IPS-18a (cell line): Measurements from ENCODE around the gene MLLT3.

Source experiments
- H3K27ac ChIP-seq: one replicate; pipeline ENCODE4 v1.5.1; 2013; ENCODE audit warnings: low read length
- H3K27me3 ChIP-seq: one replicate; pipeline ENCODE4 v1.6.1; 2013; ENCODE audit warnings: mild to moderate bottlenecking, low read length; ENCODE audit not compliant: control insufficient read depth, insufficient read depth
- H3K36me3 ChIP-seq: one replicate; pipeline ENCODE4 v1.6.1; 2013; ENCODE audit warnings: low read depth, low read length; ENCODE audit not compliant: control insufficient read depth
- H3K4me1 ChIP-seq: one replicate; pipeline ENCODE4 v1.6.1; 2013; ENCODE audit warnings: low read depth, low read length; ENCODE audit not compliant: control insufficient read depth
- H3K4me3 ChIP-seq: one replicate; pipeline ENCODE4 v1.5.1; 2013; ENCODE audit warnings: low read length
- H3K9ac ChIP-seq: one replicate; pipeline ENCODE4 v1.6.1; 2013; ENCODE audit warnings: mild to moderate bottlenecking, low read length, moderate library complexity
- H3K9me3 ChIP-seq: one replicate; pipeline ENCODE4 v1.6.1; 2013; ENCODE audit warnings: low read depth, low read length; ENCODE audit not compliant: control insufficient read depth

MLLT3 gene

DNA sequence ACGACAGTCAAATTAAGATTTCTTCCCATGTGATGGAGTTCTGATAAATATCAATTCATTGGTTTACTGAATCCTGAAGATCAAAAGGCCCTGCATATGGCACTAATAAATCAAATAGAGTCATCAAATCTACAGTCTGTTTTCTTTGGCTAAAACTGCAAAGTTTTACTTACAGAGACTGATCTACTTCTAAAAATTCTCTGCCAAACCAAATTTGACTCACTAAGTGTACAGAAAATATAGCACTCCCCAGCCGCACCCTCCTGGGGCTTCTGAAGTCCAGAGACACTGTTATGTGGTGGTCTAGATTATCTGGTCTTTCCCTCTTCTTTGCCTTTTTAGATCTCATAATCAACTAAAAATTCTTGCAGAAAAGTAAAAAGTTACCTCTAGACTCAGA, 237.7 kb downstream of the MLLT3 start:
- Histone ChIP-seq H3K4me1 (peaks cover 8% of the 10 kb centered on the region), H3K9me3 (no peaks in the 10 kb centered on the region)

DNA sequence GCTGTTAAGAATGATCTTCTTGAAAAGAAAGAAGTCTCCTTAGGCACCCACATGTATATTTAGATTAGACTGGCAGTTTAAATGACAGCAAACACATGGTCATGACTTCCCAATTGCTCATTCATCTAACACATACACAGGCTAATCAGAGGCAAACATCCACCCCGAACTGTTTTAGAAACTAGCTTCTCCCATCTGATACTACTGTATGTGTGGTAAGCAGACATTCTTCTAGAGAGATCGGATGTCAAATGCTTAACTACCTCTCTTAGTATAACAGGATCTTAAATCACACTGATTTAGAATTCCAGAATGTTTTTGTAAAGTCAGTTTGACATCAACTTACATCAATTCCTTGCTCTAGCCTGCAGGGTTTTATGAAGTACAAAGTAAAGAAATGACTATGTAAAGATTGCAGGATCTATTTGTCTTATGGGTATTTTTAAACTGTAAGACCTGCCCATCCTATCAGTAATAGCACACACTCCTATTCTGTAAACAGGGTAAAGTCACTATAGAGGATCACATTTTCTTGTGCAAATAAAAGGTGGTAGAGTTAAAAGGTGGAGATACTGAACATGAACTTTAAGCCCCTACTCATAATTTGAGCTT, 239.7 kb downstream of the MLLT3 start:
- H3K36me3 ChIP-seq = no peaks in the 10 kb centered on the region
- H3K27me3 ChIP-seq = no peaks in the 10 kb centered on the region
- no peak overlapping the region for H3K9ac ChIP-seq
- no peak overlapping the region for H3K4me3 ChIP-seq
- peaks cover 8% of the 10 kb centered on the region for H3K4me1 ChIP-seq
- no peaks in the 10 kb centered on the region for H3K9me3 ChIP-seq
- H3K27ac ChIP-seq = no peak overlapping the region

More for the DNA sequence above, 237.7 kb downstream of the MLLT3 start:
- H3K9ac ChIP-seq = no peak overlapping the region
- no peaks in the 10 kb centered on the region for H3K27me3 ChIP-seq
- no peak overlapping the region for H3K27ac ChIP-seq
- no peak overlapping the region for H3K4me3 ChIP-seq
- no peaks in the 10 kb centered on the region for H3K36me3 ChIP-seq

DNA sequence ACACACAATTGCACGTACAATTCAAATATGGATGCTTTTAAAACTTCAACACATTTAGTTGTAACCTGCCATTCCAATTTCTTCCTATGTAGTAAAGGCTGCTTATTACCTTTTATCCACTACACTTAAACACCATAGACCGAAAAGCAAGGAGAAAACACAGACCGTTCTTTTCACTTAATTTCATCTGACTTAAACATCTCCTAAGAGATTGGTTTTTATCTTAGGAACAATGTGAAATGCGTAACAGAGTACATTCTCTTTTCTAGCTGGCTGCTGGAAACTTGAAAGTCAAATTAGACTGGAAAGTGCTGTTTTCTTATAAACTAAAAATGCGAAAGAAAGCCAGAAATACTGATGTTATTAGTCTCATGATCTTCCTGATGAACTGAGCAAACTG, 241.8 kb downstream of the MLLT3 start:
- no peaks in the 10 kb centered on the region for H3K36me3 ChIP-seq
- peaks cover 8% of the 10 kb centered on the region for H3K4me1 ChIP-seq
- H3K27me3 ChIP-seq = no peaks in the 10 kb centered on the region
- H3K9ac ChIP-seq = no peak overlapping the region
- H3K27ac ChIP-seq = no peak overlapping the region
- H3K4me3 ChIP-seq = no peak overlapping the region
- no peaks in the 10 kb centered on the region for H3K9me3 ChIP-seq

DNA sequence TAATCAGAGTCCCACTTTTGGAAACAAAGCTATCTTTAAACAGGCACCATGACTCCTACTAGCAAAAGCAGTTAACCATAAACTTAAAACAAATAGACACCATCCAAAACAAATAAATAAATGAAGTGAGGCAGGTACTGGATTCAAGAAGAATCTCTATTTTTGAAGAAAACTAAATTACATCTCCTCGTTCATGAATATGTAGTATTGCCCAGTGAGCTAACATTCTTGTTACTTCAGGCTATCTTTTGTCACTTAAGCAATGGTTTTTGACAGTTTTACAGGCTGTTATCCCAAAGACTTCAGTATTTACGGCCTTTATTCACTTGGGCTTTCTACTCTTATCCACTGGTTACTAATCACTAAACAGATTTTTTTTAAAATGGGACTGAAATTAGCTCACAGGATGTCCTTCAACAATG, 242.5 kb downstream of the MLLT3 start:
- Histone ChIP-seq H3K9ac (no peak overlapping the region), H3K4me1 (peaks cover 8% of the 10 kb centered on the region), H3K9me3 (no peaks in the 10 kb centered on the region), H3K27ac (no peak overlapping the region), H3K36me3 (no peaks in the 10 kb centered on the region), H3K27me3 (no peaks in the 10 kb centered on the region), H3K4me3 (no peak overlapping the region)

DNA sequence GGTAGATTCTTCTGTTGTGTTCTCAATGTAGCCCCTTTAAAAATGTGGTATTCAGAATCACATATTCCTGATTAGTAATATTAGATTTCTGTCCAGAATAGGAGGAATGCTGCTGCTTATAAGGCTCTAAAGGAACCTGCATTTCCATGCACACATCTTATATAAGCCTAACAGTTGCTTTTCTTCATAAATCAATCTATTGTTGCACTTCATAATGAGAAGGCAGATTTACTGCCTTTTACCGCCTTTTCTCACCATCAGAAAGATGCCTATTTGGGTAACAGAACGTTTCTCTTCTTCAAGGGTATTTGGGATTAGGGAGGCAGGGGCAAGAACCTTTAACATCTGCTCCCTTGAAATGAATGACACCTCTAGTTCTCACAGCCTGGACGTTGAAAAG, 243.4 kb downstream of the MLLT3 start:
- Histone ChIP-seq H3K27ac (no peak overlapping the region), H3K4me1 (peaks cover 8% of the 10 kb centered on the region), H3K4me3 (no peak overlapping the region), H3K9ac (no peak overlapping the region), H3K36me3 (no peaks in the 10 kb centered on the region), H3K27me3 (no peaks in the 10 kb centered on the region), H3K9me3 (no peaks in the 10 kb centered on the region)

DNA sequence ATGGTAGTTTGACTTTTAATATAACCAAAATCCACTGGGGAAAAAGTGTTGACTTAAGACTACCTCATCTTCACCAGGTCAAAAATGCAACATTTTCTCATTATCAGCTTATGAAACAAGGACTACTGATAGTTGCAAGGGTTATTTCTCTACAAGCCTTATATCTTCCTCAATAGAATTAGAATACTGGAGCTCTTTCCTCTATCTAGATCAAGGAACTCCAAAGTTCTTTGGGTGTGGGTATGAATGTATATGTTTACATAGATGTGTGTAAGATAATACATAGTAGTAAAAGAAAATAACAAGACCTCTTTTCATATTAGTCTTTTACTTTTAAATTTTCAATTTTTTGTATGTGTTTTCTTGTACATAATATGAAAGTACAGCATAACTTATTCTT, 244.5 kb downstream of the MLLT3 start:
- H3K27me3 ChIP-seq = no peaks in the 10 kb centered on the region
- peaks cover 6% of the 10 kb centered on the region for H3K4me1 ChIP-seq
- no peak overlapping the region for H3K4me3 ChIP-seq
- no peak overlapping the region for H3K27ac ChIP-seq
- H3K9ac ChIP-seq = no peak overlapping the region
- H3K9me3 ChIP-seq = no peaks in the 10 kb centered on the region
- no peaks in the 10 kb centered on the region for H3K36me3 ChIP-seq

DNA sequence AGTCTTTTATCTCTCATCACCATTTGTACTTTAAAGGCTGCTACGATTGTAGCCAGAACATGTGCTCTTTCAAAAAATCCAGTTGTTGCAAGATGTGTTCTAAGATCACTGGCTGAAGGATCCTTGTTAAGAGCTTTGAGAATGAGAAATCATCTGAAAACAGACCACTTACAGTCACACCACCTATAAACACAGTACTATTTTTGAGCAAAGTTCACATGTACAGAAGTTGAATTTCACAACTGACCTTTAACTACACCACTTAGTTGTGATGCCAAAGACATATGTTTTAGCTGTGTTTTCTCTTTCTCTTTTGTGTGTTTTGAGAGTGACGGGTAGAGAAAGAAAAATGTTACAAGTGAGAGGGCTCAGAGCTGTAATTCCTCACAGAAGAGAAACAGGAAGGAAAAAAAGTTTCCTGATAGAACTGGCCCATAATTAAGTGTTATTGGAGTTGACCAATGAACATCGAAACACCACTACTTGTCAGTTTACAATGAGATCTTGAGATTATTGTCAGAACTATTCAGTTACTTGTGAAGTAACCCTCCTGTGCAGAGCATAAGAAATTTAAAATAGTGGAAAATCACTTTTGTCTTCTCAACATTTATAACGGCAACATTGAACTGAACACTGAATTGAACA, 245.4 kb downstream of the MLLT3 start:
- H3K4me3 ChIP-seq = no peak overlapping the region
- no peaks in the 10 kb centered on the region for H3K4me1 ChIP-seq
- no peaks in the 10 kb centered on the region for H3K36me3 ChIP-seq
- no peaks in the 10 kb centered on the region for H3K27me3 ChIP-seq
- H3K27ac ChIP-seq = no peak overlapping the region
- no peaks in the 10 kb centered on the region for H3K9me3 ChIP-seq
- no peak overlapping the region for H3K9ac ChIP-seq

DNA sequence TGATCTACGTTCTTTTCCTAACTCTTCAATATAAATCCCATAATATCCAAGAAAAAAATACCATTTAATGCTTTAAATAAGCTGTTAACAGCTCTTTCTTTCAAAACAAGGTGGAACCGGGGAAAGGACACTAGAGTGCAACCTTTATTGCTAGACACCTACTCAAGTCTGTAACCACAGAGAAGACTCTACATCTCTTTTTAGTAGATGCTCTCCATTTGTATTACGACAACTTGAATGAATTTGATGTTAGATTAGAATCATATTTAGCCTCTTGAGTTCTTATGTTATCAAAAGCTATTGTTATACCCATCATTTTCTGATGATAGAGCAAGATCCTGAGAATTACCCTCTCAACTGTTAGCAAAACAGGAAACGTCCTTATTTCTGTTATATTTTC, 246.3 kb downstream of the MLLT3 start:
- Histone ChIP-seq H3K4me1 (no peaks in the 10 kb centered on the region), H3K9ac (no peak overlapping the region)

DNA sequence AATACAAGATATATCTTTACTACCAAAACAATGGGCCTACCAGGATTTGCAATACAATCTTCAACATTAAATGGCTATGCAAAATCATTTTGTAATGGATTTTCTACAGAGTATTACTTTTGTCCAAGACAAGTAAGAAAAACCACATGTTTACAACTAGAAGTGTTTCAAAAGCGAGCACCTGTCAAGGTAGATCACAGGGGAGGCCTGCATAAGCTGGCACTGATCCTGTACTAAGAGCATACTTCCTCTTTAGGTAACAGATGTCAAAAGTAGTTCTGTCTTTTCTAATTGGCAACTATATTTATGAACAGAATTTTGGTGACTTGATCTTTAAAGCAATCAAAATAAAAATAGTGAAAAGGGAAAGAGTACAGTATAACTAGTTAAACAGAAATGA, 249.0 kb downstream of the MLLT3 start:
- H3K4me1 ChIP-seq = no peaks in the 10 kb centered on the region
- H3K9ac ChIP-seq = no peak overlapping the region
- no peaks in the 10 kb centered on the region for H3K9me3 ChIP-seq
- H3K36me3 ChIP-seq = no peaks in the 10 kb centered on the region
- no peak overlapping the region for H3K27ac ChIP-seq
- no peaks in the 10 kb centered on the region for H3K27me3 ChIP-seq
- H3K4me3 ChIP-seq = no peak overlapping the region

More for the DNA sequence above, 246.3 kb downstream of the MLLT3 start:
- Histone ChIP-seq H3K27ac (no peak overlapping the region), H3K9me3 (no peaks in the 10 kb centered on the region), H3K4me3 (no peak overlapping the region), H3K36me3 (no peaks in the 10 kb centered on the region), H3K27me3 (no peaks in the 10 kb centered on the region)

DNA sequence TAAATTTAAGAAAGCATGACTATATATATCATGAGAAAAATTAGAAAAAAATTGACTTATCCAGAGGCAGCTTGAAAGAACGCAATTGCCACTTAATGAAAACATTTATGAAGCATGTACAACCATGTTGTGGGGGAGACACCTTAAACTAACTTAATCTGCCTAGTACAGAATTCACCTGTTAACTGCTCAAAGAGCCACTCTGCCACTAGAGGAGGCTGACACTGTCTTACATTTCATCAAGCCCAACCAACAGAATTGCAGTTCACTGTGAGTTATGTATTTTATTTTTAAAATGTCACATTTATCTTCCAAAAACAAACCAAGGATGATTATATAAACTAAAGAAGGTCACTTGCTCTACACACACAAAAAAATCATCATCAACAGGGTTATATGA, 252.9 kb downstream of the MLLT3 start:
- Histone ChIP-seq H3K9me3 (no peaks in the 10 kb centered on the region), H3K27ac (no peak overlapping the region), H3K27me3 (no peaks in the 10 kb centered on the region), H3K4me3 (no peak overlapping the region), H3K36me3 (no peaks in the 10 kb centered on the region), H3K9ac (no peak overlapping the region), H3K4me1 (no peaks in the 10 kb centered on the region)

DNA sequence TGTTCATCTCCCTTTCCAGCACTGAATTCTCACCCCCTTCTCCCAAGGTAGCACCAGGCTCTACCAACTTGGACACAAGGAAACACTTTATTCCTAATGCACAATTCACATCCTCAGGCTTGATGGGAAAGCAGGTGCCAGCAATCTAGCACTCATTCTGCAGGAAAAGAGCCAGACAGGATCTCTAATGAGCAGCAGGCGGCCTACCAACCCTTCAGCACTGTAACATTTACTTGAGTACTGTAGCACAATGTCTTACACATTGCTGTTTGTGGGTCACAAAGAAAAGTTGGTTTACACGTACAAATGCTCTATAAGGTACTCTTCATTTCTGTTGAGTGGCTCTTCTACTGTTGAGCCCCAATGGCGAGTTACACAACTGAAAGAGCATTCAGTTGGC, 254.4 kb downstream of the MLLT3 start:
- H3K27ac ChIP-seq = no peak overlapping the region
- H3K4me3 ChIP-seq = no peak overlapping the region
- H3K9me3 ChIP-seq = no peaks in the 10 kb centered on the region
- H3K4me1 ChIP-seq = peaks cover 3% of the 10 kb centered on the region
- no peaks in the 10 kb centered on the region for H3K27me3 ChIP-seq
- no peak overlapping the region for H3K9ac ChIP-seq
- H3K36me3 ChIP-seq = no peaks in the 10 kb centered on the region

DNA sequence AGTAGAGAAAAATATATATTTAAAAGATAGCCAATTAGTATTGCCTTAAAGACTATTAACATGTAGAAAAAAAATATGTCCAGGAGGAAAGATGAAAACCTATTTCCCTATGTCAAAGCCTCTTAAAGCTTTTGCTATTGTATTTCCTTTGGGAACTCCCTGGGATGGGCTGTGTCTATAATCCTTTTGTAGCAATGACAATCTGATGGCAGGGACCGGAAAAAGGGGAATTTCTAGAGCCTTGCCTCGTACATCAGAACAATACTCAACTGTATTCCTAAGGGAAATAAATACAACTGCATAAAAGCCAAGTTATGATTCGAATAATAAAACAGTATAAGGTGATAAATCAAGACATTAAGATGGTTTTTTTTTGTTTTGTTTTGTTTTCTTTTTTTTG, 257.3 kb downstream of the MLLT3 start:
- H3K9ac ChIP-seq = no peak overlapping the region

More for the DNA sequence above, 257.3 kb downstream of the MLLT3 start:
- Histone ChIP-seq H3K9me3 (no peaks in the 10 kb centered on the region), H3K36me3 (no peaks in the 10 kb centered on the region), H3K27ac (no peak overlapping the region), H3K27me3 (no peaks in the 10 kb centered on the region), H3K4me1 (peaks cover 3% of the 10 kb centered on the region), H3K4me3 (no peak overlapping the region)
